Neural cell (in vitro differentiated cells): ENCODE measurements around the gene FCGR2B.

ENCODE experiments used
- EZH2 ChIP-seq: fragments of 200-600, 300-800 bp; shearing (Covaris generic), sonication (generic); IDR thresholded peaks from 2 replicates; pipeline ENCODE4 v1.6.1; 2014; ENCODE audit warnings: antibody characterized with exemption, low read length, borderline replicate concordance, mild to moderate bottlenecking; ENCODE audit not compliant: insufficient read depth, poor library complexity, severe bottlenecking
- MXI1 ChIP-seq: fragments of 450-650 bp; conservative IDR thresholded peaks from 2 replicates; pipeline ENCODE4 v1.6.1; 2014; ENCODE audit warnings: antibody characterized with exemption, mild to moderate bottlenecking; ENCODE audit not compliant: poor library complexity, severe bottlenecking
- POLR2AphosphoS5 ChIP-seq: IDR thresholded peaks from 2 replicates; pipeline ENCODE4 v1.6.1; 2012
- TF ChIP-seq, protein P1 (sequence below): fragments of 450-650 bp; IDR thresholded peaks from 2 replicates; pipeline ENCODE4 v1.5.1; 2014; ENCODE audit warnings: antibody characterized with exemption, mild to moderate bottlenecking, moderate library complexity; ENCODE audit not compliant: poor library complexity, severe bottlenecking
- TF ChIP-seq, protein P2 (sequence below): IDR thresholded peaks from 2 replicates; pipeline ENCODE4 v1.6.1; 2012; ENCODE audit warnings: borderline replicate concordance

DNA sequence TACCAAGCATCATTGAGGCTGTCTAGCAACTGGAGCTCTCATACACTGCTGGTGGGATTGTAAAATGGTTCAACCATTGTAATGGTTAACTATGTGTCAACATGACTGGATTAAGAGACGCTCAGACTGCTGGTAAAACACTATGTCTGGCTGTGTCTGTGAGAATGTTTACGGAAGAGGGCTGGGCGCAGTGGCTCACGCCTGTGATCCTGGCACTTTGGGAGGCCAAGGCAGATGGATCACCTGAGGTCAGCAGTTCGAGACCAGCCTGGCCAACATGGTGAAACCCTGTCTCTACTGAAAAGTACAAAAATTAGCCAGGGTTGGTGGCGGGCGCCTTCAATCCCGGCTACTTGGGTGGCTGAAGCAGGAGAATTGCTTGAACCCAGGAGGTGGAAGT lies 39.3 kb downstream of the FCGR2B start:
- TF ChIP-seq, protein P1, sequence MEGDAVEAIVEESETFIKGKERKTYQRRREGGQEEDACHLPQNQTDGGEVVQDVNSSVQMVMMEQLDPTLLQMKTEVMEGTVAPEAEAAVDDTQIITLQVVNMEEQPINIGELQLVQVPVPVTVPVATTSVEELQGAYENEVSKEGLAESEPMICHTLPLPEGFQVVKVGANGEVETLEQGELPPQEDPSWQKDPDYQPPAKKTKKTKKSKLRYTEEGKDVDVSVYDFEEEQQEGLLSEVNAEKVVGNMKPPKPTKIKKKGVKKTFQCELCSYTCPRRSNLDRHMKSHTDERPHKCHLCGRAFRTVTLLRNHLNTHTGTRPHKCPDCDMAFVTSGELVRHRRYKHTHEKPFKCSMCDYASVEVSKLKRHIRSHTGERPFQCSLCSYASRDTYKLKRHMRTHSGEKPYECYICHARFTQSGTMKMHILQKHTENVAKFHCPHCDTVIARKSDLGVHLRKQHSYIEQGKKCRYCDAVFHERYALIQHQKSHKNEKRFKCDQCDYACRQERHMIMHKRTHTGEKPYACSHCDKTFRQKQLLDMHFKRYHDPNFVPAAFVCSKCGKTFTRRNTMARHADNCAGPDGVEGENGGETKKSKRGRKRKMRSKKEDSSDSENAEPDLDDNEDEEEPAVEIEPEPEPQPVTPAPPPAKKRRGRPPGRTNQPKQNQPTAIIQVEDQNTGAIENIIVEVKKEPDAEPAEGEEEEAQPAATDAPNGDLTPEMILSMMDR = no peak
- TF ChIP-seq EZH2 (no peak), MXI1 (no peak), POLR2AphosphoS5 (no peak)
- TF ChIP-seq, protein P2, sequence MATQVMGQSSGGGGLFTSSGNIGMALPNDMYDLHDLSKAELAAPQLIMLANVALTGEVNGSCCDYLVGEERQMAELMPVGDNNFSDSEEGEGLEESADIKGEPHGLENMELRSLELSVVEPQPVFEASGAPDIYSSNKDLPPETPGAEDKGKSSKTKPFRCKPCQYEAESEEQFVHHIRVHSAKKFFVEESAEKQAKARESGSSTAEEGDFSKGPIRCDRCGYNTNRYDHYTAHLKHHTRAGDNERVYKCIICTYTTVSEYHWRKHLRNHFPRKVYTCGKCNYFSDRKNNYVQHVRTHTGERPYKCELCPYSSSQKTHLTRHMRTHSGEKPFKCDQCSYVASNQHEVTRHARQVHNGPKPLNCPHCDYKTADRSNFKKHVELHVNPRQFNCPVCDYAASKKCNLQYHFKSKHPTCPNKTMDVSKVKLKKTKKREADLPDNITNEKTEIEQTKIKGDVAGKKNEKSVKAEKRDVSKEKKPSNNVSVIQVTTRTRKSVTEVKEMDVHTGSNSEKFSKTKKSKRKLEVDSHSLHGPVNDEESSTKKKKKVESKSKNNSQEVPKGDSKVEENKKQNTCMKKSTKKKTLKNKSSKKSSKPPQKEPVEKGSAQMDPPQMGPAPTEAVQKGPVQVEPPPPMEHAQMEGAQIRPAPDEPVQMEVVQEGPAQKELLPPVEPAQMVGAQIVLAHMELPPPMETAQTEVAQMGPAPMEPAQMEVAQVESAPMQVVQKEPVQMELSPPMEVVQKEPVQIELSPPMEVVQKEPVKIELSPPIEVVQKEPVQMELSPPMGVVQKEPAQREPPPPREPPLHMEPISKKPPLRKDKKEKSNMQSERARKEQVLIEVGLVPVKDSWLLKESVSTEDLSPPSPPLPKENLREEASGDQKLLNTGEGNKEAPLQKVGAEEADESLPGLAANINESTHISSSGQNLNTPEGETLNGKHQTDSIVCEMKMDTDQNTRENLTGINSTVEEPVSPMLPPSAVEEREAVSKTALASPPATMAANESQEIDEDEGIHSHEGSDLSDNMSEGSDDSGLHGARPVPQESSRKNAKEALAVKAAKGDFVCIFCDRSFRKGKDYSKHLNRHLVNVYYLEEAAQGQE = no peak
